GM15510 (cell line): Measurements from ENCODE around the gene MAP3K4.

ENCODE experiments used
- POLR2A ChIP-seq: IDR thresholded peaks from 3 replicates; pipeline ENCODE4 v1.6.1; 2011; ENCODE audit warnings: borderline replicate concordance; ENCODE audit not compliant: insufficient read length; ENCODE audit errors: extremely low read depth

MAP3K4 gene

DNA sequence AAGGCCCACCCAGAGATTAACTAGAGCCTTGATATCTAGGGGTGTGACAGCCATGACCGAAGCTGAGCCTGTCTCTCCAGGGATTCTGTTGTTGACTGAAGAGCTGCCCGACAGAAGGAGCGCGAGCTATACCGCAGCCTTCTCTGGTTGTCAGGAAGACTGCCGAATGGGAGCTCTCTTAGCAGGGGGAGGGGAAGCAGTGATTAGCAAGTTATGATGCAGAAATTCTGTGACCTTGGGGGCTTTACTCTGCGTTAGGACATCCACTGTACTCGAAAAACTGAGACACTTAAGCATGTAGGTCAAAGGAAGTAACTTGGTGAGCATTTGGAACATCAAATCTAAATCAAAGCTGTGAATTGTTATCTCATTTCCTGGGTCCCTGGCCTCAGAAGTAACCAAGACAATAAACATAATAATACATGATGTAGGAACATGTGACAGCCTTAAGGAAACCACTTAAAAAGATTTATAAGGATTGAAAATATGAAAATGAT is 84.7 kb downstream of the MAP3K4 start:
- no peak for TF ChIP-seq POLR2A

DNA sequence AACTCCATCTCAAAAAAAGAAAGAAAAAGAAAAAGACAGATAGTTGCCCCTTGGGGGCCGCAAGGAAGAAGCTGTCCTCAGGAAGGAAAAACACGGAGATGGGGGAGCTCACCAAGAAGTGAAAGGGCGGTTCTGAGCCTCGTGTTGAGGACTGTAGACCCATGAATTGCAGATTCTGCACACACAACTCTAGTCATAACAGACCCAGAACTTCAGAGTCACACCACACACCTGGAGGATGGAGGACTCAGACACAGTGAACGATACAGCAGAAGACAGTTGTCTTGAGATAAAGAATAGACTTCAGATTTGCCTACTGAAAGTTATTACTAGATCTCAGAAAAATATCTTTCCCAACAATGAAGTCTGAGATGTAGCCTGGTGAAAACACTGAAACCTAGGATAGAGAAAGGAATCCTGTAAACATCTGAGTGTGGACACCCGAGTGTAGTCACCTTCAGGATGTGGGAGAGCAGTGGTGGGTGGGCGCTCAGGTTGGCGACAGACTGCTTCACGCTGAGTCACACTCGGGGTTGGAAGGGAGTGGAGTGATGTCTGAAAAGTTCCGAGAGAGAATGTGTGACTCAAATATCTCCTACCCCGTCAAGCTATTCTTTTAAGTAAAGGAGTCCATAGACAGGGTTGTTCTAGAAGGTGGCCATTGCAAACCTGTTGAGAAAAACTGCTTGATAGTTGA is 88.1 kb downstream of the MAP3K4 start:
- TF ChIP-seq POLR2A = no peak

DNA sequence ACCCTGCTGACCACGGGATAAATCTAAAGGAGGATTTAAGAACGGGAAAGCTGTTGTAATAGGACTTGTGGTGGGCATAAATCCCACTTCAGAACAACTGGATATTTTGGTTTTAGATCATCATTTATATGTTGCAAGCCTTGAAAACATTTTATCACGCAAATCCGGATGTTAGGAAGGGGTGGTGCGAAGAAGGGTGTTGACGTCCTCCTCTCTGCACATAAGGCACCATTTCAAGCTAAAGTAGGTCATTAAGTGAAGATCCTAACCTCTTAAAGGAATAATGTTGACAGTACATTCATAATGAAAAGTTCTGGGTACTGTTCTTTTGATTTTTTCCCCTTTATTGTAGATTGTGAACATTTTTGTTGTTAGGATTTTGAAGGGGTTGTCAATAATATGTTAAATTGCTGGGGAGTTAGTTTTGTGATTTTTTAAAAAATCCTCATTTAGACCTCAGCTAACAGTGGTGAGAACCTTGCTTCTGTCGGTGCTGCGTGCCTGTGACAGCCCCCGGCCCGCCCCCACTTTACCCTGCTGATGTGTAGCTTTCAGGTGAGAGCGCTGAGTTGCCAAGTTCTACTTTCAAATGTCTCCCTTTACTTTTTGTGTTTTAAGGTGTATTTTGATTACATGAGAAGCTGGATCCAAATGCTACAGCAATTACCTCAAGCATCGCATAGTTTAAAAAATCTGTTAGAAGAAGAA is 88.8 kb downstream of the MAP3K4 start:
- TF ChIP-seq POLR2A = no peak

DNA sequence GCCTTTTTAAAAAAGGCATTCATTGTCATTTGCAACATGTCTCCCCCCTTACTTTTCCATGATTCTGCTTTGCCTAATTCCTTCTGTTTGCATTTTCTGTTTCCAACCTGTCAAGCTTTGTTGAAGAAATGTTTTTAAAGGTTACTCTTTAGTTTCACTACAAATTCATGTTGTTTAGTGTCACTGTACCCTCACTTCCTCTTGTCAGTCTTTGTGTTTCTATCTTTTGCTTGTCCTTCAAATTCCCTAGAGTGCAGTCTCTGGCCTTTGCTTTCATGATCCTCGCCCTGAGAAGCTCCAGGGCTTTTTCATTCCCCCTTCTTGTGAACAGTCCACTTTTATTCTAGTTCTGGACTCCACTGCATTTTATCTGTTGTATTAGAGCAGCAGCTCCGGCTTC is 90.6 kb downstream of the MAP3K4 start:
- TF ChIP-seq POLR2A = no peak

DNA sequence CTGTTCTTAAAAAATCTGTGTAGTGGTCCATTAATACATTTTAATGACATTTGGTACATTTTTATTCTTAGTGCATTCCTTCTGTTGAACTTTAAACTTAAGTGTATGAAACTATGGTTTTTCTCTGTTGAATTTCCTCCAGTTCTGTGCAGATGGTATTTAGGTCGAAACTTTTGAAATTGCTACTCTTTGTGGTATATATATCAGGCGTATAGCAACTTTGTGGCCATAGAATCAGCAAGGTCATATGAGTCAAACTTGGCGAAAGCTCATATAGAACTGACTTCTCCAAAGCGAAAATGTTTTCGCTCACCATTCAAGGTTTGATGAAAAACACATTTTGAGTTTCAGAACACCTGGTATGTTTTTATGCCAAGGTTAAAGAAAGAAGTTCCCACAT is 93.7 kb downstream of the MAP3K4 start:
- TF ChIP-seq POLR2A = no peak

DNA sequence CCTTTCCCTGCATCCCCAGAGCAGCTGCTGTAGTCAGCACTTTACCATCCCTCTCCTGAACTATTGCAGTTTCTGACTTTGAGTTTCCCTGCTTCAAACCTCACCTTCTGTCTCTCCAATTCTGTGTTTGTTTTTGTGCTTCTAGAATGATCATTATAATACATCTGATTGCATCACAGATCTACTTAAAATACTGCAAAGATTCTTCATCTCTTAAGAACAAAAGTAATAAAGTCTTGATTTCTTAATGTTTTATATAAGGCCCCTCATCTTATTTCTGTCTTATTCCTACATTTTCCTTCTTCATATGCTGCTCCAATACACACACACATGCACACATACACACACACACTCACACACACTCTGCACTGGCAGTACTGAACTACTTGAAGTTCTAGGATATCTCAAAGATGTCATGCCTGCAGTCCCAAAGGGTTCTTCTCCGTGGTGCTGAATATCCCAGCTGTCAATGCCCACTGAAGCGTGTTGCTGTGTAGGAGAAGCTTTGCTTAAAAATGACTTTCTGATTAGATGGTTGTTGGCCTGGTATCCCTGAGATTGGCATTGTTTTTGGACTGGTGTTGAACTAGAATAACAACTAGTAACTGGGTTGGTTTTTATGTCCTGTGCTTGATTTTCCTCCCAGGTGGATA is 97.2 kb downstream of the MAP3K4 start:
- TF ChIP-seq POLR2A = no peak

DNA sequence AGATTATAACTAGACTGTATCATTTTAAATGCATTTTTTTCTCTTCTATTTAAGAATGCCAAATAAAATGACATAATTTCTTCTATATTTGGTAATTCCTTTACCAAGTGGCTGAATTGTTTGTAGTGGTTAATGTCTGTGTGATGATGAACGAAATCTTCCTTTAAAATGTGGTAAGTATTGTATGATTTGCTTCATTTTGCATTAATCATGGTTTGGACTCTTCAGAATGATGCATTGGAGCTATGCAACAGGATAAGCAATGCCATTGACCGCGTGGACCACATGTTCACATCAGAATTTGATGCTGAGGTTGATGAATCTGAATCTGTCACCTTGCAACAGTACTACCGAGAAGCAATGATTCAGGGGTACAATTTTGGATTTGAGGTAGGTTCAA is 99.6 kb downstream of the MAP3K4 start:
- TF ChIP-seq POLR2A = no peak

DNA sequence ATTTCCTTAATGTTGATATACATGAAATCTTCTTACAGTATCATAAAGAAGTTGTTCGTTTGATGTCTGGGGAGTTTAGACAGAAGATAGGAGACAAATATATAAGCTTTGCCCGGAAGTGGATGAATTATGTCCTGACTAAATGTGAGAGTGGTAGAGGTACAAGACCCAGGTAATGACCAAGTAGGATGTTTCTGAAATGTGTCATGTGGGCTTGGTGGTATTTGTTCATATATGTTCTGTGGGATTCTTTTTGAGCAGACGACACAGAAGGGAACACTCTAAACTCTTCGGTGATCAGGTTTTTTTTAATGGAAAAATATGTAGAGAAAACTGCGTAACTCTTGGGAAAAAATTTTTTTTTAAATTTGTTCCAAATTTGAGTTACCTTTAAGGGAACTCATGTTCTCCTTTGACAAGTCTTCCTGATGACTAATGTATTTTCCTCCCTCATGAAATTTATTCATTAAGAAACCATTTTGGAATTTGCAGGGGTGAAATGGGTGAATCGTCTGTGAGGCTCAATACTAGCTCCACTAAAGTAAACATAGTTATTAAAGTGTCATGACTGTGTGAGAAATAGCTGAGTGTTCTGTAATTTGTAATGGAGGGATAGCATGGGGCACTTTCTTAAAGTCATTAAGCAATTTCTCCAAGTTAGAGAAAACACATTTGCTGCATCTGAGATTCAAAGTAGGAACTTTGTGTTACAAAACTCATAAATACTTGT is 100.6 kb downstream of the MAP3K4 start:
- TF ChIP-seq POLR2A = no peak

DNA sequence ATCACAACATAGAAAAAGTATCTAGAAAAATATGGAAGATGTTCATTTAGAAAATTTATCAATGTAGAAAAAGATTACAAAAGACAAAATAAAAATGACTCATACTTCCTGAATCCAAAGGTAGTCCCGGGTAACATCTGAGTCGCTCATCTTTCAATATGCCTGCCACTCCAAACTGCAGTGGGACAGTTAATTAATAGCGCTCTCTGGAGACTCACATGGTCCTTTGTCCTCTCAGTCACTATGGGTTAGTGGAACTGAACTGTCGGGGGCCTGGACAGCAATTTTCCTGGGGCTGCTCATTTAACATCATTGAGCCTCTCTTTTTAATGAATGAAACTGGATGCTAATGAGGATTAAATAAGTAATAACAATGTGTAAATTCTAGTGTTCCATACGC is 103.4 kb downstream of the MAP3K4 start:
- no peak for TF ChIP-seq POLR2A

DNA sequence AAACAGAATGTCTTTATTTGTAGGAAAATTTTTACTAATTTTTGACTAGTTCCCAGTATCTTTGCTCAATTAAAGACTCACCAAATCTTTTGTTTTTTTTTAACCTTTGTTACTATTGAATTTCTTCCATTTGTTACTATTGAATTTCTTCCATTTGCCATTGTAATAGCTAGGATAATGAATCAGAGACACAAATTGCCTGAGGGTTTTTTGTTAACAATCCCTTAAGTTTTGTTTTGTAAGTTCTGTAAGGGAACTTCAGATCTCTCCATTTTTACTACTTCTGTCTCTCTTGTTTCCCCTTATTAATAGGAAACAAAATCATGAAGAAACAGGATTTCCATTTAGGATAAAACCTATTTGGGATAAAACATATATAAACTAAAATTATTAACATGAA is 104.3 kb downstream of the MAP3K4 start:
- TF ChIP-seq POLR2A = no peak

DNA sequence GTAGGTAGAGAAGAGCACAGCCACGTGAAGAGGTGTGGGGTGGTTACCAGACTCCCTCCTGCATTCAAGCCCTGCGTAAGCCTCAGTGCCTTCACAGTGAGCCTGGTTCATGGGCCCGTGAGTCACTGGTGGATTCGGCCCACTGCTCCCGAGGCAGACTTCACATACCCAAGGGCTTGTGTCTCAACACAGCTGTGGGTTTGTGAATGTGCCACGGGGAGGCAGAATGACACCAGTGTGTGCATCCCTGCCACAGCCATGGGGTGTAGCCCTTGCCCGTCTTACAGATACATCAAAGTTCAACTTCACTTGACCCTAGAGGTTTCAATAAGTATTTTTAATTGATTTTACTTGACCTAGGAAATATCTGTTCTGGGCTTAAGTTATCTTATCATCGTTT is 108.5 kb downstream of the MAP3K4 start:
- no peak for TF ChIP-seq POLR2A

DNA sequence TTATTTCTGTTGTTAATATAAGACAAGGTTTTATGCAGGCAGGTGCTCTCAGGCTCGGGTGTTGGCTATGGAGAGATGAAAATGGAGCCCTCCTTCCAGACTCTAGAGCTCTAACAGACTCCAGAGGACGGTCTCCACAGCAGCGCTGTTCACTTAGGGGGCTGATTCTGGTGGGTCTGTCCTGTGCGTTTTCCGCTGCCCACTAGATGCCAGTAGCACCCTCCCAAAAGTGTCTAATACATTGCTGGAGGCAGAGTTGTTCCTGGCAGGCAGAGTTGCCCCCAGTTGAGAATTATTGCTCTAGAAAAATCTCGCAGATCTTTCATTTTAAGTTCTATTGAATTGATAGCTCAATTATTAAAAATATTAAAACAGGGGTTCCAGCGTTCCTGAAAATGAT is 109.9 kb downstream of the MAP3K4 start:
- no peak for TF ChIP-seq POLR2A

DNA sequence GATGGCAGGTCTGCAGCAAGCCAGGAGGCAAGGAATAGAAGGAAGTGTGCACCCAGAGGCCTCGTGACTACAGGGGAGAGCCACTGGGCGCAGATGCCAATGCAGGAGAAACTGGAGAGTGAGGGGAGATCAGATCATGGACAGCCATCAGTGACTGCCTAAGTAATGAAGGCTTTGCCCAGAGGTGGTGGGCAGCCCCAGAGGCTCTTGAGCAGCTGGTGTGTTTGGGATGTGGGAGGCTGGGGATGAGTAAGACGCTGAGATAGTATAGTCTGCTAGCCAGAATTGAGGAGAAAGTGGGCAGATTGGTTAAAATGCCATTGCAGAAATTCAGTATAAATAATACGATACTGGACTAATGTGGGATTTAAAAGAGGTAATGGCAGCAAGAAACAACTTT is 111.9 kb downstream of the MAP3K4 start:
- no peak for TF ChIP-seq POLR2A

DNA sequence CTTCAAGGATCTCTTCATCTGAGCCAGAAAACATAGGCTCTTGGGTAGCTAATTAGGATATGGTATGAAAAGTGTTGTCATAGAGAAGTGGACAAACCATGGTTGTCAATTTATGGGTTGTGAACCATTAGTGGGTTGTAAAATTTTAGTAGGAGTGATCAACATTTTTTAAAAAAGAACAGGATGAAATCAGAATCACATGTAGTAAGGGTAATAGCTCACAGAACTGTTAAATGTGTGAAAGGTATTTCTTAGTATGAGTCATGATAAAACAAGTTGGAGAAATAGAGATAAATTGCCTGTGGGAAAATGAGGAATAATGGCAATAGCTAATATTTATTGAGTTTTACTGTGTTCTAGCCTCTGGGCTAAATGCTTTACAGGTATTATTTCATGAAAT is 113.4 kb downstream of the MAP3K4 start:
- TF ChIP-seq POLR2A = no peak

DNA sequence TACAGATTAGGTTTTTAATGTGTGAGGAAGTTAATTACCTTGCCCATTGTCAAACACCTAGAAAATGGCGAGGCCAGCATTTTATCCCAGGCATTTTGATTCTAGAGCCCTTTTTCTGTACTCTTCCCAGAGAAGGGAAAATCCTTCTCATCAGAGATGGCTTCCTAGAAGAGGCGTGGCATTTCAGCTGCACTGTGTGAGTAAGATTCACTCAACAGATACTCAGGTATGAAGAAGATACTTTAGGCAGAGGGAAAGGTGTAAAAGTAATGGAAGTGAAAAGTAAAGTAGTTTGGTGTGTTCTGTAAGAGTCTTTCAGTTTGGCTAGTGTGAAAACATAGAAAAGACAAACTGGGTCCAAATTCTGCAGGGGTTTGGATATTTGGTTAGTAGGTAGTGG is 113.8 kb downstream of the MAP3K4 start:
- no peak for TF ChIP-seq POLR2A

DNA sequence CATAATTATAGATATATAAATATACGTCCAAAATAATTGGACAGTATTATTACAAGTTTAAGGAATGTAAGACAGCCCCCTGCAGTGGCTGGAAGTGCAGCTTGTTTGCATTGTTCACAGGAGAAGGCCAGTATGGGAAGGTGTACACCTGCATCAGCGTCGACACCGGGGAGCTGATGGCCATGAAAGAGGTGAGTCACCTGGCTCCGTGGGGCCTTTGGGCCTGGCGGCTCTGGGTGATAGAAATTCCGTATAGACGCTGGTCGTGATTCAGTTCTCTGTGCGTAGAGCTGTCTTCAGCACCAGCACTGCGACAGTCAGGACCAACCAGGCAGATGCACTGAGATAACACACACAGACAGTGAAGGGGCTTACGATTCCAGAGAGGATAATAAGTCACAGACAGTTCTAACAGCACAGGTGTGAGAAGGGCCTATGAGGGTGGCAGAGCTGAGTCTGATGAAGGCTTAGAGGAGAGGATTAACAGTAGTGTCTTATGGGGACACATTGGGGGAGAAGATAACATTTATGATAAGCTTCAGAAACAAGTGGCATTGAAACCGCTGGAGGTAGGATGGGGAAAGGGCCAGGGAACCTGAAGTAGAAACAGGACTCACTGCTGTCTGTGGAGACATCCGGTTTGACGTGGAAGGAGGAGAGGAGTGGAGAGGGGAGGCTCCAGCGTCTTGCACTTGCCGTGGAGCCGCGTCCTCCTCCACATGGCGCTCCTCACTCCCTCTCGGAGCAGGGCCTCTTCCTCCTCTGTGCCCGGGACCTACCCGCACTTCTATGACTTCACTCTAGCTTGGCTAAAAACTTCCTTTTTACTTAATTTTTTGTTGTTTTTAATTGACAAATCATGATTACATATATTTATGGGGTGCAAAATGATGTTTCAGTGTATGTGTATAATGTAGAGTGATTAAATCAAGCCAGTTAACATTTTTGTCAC is 116.5 kb downstream of the MAP3K4 start:
- TF ChIP-seq POLR2A = no peak
